ENCODE measurements around the gene SBK2.

DNA sequence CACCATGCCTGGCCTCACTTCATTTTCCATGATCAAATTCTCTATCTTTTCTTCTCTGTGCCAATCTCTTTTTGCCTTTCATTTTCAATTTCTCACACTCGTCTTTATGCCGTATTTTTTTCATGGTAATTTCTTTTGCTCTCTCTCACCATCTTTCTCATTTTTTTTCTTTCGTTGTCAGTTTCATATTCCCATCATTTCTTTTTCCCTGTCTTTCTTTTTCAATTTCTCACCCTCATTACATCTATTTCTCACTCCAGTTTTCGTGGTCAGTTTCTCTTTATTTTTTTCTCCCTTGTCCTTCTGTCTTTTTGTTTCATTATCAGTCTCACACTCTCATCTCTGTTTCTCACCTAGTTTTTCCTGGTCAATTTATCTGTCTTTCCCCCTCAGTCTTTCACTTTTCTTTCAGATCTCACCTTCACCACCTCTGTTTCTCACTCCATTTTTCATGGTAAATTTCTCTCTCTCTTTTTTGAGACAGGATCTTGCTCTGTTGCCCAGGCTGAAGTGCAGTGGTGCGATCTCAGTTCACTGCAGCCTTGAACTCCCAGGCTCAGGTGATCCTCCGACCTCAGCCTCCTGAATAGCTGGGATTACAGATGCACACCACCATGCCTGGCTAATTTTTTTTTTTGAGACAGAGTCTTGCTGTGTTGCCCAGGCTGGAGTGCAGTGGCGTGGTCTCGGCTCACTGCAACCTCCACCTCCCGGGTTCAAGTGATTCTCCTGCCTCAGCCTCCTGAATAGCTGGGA is 34.6 kb downstream of the SBK2 start:
- TF ChIP-seq, protein P1, sequence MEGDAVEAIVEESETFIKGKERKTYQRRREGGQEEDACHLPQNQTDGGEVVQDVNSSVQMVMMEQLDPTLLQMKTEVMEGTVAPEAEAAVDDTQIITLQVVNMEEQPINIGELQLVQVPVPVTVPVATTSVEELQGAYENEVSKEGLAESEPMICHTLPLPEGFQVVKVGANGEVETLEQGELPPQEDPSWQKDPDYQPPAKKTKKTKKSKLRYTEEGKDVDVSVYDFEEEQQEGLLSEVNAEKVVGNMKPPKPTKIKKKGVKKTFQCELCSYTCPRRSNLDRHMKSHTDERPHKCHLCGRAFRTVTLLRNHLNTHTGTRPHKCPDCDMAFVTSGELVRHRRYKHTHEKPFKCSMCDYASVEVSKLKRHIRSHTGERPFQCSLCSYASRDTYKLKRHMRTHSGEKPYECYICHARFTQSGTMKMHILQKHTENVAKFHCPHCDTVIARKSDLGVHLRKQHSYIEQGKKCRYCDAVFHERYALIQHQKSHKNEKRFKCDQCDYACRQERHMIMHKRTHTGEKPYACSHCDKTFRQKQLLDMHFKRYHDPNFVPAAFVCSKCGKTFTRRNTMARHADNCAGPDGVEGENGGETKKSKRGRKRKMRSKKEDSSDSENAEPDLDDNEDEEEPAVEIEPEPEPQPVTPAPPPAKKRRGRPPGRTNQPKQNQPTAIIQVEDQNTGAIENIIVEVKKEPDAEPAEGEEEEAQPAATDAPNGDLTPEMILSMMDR (IDR thresholded peaks at IDR 0.05) = no peak
- TF ChIP-seq POLR2A (IDR thresholded peaks at IDR 0.05) = no peak

Measured in Peyer's patch (tissue), 4 donors.